Activated CD8-positive, alpha-beta memory T cell treated with anti-CD3 and anti-CD28 coated beads for 36 hours (primary cell): ENCODE measurements around the gene TLR3. TPM values are rescaled to one million over a fixed set of nuclear protein-coding genes. Genes with fewer than 3 reads are reported as not detected.

Experiments used
- CTCF ChIA-PET: fragments of 350-600 bp; sonication (Branson Sonifier 250); formaldehyde crosslinking; loops from one replicate; lab custom pipeline; 2021; ENCODE audit warnings: antibody characterized with exemption; lab: Charles Lee
- POLR2A ChIA-PET: fragments of 350-600 bp; sonication (Branson Sonifier 250); formaldehyde crosslinking; loops from one replicate; lab custom pipeline; 2021; ENCODE audit warnings: antibody characterized with exemption; lab: Charles Lee
- total RNA-seq, 2 experiments: library from RNA; stranded (reverse); gene quantifications; one replicate each; pipeline ENCODE4 v1.2.3, GENCODE V29; 2021

TLR3 gene
- total RNA-seq, 2 experiments from 2014 or later = 0.06 to 0.13 TPM

- ChIA-PET POLR2A (no interaction called here), CTCF (no interaction called here)
These were observed 28.4 kb downstream of the TLR3 start for GRCh38 chr4:186097386-186097785.

DNA sequence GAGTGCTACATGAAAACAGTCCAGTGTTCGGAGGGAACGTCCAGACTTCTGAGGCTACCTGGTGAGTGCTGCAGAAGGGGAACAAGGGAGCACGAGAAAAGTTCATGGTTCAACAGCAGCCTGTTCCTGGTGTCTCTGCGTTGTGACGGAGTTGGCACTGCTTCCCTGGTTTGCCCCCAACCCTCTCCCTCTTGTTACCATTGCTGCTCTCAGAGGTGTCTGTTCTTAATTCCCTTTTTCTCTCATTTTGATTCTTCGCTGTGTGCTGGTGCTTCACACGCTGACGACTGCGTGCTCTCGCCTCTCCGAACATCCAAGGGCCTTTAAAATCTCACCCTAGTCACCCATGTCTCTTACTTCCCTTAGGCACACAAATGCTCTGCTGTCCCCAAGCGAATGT is 34.0 kb downstream of the TLR3 start:
- ChIA-PET CTCF (no interaction called here), POLR2A (no interaction called here)

GRCh38 chr4:186104114-186104889 is 35.3 kb downstream of the TLR3 start, which contains the start of gene FAM149A:
FAM149A (plus strand) TSS chr4:186104704.
- ChIA-PET POLR2A (no interaction called here), CTCF (no interaction called here)

GRCh38 chr4:186104890-186105646 is 36.1 kb downstream of the TLR3 start:
- ChIA-PET POLR2A (interaction anchor here (0.6 kb wide), 1 partner anchor 678 kb away, joined by 10 read pairs; no protein-coding TSS in a partner anchor), CTCF (no interaction called here)

- CTCF ChIA-PET = no interaction called here
- POLR2A ChIA-PET = interaction anchor here (0.6 kb wide), 1 partner anchor 679 kb away, joined by 10 read pairs; no protein-coding TSS in a partner anchor
These were observed 36.8 kb downstream of the TLR3 start for GRCh38 chr4:186105647-186106321.

- CTCF ChIA-PET = no interaction called here
- POLR2A ChIA-PET = no interaction called here
These were observed 39.0 kb downstream of the TLR3 start for GRCh38 chr4:186107947-186108346.

GRCh38 chr4:186108391-186108790 is 39.4 kb downstream of the TLR3 start:
- CTCF ChIA-PET = no interaction called here

GRCh38 chr4:186109245-186109644 is 40.3 kb downstream of the TLR3 start:
- POLR2A ChIA-PET = no interaction called here
- CTCF ChIA-PET = no interaction called here

More at GRCh38 chr4:186108391-186108790, 39.4 kb downstream of the TLR3 start:
- POLR2A ChIA-PET = no interaction called here

DNA sequence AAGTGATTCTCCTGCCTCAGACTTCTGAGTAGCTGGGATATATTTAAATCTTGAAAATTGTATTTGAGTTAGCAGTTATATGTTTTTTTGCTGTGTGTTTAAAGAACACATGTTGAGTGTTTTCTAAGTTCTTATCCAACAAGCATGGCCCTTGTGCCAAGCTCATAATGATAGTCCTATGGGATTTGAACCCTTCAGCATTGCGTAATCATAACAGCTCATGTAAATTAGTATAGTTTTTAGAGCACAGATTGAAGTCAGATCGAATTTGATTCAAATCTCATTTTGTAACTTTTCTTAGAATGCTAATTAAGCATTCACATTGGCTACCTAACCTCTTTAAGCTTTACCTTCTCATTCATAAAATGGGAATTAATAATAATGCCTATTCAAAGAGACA is 47.7 kb downstream of the TLR3 start:
- ChIA-PET POLR2A (no interaction called here), CTCF (no interaction called here)

GRCh38 chr4:186118582-186118981 is 49.6 kb downstream of the TLR3 start:
- ChIA-PET CTCF (no interaction called here), POLR2A (no interaction called here)

DNA sequence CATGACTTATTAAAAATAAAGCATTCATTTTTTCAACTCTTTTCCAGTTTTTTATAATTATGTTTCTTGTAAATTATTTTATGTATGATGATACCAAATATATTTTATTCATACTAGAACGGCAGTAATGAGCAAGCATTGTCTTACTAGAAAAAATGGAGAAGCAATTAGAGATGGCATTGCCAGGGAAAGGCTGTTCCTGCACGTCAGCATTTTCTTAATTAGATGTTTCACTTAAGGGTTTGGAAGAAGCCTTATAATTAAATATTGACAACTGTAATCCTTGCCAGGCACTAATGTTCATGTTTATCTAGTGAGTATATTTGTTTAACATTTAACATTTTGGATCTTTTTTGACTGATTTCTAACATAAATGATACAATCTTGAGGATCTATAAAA is 52.1 kb downstream of the TLR3 start:
- CTCF ChIA-PET = no interaction called here
- POLR2A ChIA-PET = no interaction called here

DNA sequence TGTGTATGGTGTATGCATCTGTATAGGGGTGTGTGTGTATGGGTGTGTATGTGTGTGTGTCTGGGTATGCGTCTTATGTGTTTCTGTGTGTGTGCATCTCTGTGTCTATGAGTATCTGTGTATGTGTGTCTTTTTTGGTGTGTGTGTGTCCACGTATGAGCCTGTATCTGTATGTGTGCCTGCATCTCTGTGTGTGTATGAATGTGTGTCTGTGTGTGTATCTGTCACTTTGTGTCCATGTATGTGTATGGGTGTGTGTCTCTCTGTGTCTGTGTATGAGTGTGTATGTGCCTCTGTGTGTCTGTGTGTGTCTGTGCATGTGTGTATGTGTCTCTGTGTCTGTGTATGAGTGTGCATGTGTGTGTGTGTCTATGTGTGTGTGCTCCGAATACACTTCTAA is 59.9 kb downstream of the TLR3 start:
- CTCF ChIA-PET = no interaction called here
- POLR2A ChIA-PET = no interaction called here

- POLR2A ChIA-PET = no interaction called here
- CTCF ChIA-PET = no interaction called here
These were observed 63.0 kb downstream of the TLR3 start for GRCh38 chr4:186131935-186132334.

DNA sequence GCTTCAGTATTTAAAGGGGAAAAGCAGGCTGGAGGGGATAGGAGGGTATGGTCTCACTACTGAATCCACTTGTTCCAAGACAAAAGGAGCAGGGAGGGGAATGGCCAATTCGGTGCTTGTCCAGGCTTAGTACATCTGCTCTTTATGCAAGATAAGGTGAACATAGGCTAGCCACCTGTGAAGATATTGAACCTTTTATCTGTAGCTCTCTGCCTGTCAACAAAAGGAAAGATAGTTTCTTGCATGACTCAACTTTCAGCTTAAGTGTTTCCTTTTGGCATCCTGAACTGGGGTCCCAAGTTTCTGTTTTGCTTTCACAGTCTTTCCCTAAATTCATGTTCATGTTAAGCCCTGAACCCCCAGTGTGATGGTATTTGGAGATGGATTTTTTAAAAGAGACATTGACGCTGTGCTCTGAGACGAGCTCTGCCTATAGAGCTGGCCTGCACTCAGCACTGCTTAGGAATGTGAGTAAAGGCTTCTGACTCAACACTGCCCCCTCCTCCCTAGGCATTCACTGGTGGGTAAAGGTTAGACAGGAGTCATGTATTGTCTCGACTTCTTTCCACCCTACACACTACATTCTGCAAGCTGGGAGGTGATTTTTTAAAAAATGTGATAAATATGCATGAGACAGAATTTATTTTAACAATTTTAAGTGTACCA is 63.8 kb downstream of the TLR3 start:
- CTCF ChIA-PET = interaction anchor here (0.6 kb wide), 1 partner anchor 55 kb away, joined by 3 read pairs; no protein-coding TSS in a partner anchor

GRCh38 chr4:186134257-186134656 is 65.3 kb downstream of the TLR3 start:
- CTCF ChIA-PET = no interaction called here

More for the DNA sequence above, 63.8 kb downstream of the TLR3 start:
- POLR2A ChIA-PET = no interaction called here

GRCh38 chr4:186134861-186135260 is 65.9 kb downstream of the TLR3 start:
- CTCF ChIA-PET = no interaction called here
- POLR2A ChIA-PET = no interaction called here

More at GRCh38 chr4:186134257-186134656, 65.3 kb downstream of the TLR3 start:
- POLR2A ChIA-PET = no interaction called here

DNA sequence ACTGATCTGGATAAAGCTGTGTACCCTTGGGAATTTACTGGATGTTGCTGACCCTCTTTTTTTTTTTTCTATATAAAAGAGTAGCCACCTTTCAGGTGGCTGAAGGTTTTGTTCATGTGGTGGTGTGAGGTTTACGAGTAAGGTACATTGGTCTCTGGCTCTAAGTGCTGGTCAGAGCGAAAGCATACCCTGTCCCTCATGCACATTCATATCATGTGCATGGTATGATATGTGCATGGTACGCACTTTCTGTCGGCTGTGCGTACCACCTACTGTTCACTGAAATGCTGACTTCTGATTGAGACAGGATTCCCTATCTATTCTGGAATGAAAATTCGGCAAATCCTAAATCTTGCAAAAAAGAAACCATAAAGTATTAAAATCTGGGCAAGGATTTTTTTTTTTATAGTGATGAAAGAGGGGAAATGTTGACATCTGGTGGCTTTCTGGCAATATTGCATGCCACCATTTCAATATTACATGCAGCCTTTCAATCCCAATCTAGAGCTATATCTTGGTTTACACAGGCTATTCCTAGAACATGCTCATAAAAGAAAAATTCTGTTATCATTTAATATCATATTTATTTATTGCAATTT is 68.3 kb downstream of the TLR3 start:
- POLR2A ChIA-PET = no interaction called here
- CTCF ChIA-PET = interaction anchor here (0.7 to 1.6 kb wide), 2 partner anchors 67 to 69 kb away, joined by 4 to 7 read pairs; partner anchors contain the start of gene TLR3
